ENCODE results near the gene ACR.
"Not testable (repeated sequence)": the region's sequence is repeated elsewhere in the genome, so short reads cannot be mapped to it uniquely, and the experiment has no call there.

ACR gene

DNA sequence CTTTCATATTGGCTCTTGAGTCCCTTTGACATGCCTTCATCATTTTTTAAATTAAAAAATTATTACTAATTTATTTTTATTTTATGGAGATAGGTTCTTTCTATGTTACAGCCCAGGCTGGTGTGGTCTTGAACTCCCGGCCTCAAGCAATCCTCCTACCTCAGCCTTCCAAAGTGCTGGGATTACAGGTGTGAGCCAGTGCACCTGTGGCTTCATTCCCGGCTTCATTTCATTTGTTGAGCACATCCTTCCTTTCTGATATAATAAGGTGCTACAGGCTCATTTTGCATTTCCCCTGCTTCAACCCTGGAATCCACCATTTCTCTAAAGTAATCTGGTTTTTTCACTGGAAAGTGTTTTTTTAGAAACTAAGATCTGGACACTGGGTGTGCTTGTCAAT is 23.8 kb downstream of the ACR start:
- in situ Hi-C loops (cut with MboI; ENCODE audit: low sequenced_read_pairs), result not testable (repeated sequence)

DNA sequence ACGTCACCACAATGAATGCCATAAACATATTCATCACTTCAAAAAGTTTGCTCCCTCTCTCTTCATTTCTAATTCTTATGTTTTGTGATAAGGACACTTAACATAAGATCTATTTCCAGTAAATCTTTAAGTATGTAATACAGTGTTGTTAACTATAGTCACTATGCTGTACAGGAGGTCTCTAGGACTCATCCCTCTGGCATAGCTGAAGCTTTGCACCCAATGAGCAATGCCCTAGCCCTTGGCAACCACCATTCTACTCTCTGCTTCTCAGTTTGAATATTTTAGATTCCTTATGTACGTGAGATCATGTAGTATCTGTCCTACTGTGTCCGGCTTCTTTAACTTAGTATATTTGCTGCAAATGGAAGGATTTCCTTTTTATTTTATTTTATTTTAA is 26.3 kb downstream of the ACR start:
- in situ Hi-C loops (cut with MboI; ENCODE audit: low sequenced_read_pairs), result not testable (repeated sequence)

DNA sequence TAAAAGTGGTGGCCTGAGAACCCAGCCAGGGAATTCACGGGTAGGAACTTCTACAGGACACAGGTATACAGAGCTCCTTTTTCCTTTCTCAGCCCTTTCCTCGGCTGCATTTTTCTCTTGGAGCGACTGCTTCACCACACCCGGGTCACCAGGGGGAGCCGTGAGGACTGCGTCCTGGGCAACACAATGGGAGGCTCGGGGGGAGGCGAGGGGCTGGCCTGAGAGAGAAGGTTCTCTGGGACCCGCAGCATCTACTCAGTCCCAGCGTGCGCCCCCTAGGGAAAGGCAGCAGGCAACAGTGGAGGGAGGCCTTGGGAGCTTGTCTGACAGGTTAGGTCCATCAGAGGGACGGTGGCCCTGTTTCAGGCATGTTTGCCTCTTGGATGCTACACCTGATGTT is 37.1 kb downstream of the ACR start:
- in situ Hi-C loops (cut with MboI; ENCODE audit: low sequenced_read_pairs), result not testable (repeated sequence)

DNA sequence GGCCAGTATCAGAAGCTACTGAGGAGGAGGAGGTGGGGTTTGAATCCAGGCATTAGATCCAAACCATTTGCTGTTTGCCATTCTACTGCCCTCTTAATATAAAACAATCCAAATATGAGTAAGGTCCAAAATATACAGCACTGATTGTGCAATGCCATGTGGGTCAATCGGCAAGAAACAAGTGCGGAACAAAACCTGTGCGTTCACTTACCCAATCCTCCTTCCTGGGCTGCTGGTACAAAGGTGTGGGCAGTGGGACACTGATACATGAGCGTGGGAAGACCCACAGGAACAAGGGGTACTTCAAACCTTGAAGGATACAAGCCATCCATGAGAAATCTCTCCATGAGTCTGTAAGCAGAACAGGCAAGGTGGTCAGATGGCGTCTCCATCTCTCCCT is 39.6 kb downstream of the ACR start:
- in situ Hi-C loops (cut with MboI; ENCODE audit: low sequenced_read_pairs), result not testable (repeated sequence)

DNA sequence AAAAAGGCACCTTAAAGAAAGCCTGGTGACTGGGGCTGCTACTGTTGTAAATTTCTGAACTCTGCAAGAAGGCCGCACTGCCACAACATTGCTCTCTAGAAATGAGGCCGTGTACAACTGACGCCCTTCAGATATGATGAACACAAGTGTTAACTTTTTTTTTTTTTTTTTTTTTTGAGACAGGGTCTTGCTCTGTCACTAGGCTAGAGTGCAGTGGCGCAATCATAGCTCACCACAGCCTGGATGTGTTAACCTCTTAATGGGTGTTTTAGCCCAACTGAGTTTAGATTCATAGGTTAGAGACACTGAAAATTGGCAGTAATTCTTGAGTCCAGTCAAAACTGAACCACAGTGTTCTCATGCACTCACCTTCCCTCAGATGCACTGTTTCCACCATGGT is 42.2 kb downstream of the ACR start:
- in situ Hi-C loops (cut with MboI; ENCODE audit: low sequenced_read_pairs), result not testable (repeated sequence)

DNA sequence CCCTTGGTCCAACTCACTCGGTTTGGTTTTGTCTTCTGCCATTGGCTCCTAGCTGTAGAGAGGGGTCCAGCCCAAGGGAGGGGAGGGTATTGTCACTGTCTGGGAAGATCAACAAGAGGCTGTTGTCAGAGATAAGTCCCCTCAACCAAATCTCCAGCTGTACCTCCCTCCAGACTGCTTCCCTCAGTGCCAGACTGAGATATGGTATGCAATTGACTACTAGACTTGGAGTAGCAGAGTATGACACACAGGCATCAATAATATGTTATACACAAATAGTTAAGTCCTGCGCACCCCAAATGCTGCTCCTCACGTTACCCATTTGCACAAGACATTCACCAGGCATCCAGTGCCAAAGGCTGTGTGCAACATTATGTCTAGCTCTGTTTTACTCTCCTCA is 44.2 kb downstream of the ACR start:
- in situ Hi-C loops (cut with MboI; ENCODE audit: low sequenced_read_pairs), result not testable (repeated sequence)

DNA sequence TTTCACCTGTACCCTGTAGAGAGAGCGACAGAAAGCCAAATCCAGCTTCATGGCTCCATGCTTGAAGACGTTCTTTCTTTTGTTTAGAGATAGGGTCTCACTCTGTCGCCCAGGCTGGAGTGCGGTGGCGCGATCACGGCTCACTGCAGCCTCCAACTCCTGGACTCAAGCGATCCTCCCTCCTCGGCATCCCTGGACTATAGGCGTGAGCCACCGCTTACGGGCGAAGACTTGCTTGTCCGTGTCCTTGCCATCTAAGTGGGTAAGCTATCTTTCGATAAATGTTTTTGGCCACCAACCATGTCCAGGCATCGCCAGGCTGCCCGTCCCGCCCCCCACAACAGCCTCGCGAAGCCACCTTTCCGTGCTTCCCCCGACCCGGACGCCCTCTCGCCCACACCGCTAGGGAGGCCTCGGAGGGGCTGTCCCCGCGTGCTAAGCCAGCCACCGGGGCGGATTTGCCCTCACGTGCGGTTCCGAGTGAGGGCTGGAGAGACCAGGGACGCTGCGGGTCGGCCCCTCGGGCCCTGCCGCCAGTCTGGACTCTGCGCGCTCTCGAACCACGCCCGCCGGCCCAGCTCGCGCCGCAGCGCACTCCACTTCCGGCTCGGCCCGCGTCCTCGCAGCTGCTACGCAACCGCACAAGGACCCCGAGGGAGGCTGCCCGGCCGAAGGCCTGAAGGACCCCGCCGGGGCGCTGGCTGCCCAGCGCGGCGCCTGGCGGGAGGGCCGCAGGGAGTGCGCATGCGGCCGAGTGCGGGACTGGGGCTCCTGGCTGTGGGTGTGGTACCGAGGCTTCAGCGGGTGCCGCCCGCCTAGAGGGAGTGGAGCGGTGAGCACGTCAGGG is 45.3 kb downstream of the ACR start, which contains the start of gene RABL2B:
TSS of gene RABL2B (minus strand) at position 604 of the 847 bp plus-strand sequence. CDS start 1,342 bp downstream, outside the sequence.
- in situ Hi-C loops (cut with MboI; ENCODE audit: low sequenced_read_pairs), result not testable (repeated sequence)

DNA sequence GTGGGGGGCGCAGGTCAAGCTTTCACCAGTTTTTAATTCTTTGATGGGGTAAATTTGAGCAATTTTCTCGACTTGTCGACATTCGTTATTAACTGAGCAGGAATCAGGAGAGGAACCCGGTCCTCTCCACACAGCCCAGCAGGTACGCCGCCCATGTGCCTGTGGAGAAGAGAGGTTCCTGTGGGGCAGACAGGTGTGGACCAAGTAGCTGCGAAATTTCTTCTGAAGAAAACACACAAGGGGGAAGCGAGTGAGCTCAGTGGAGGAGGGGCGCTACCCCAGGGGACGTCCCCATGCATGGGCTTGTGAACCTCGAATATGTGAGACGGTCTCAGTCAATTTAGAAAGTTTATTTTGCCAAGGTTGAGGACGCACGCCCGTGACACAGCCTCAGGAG is 45.9 kb downstream of the ACR start:
- in situ Hi-C loops (cut with MboI; ENCODE audit: low sequenced_read_pairs), result not testable (repeated sequence)

DNA sequence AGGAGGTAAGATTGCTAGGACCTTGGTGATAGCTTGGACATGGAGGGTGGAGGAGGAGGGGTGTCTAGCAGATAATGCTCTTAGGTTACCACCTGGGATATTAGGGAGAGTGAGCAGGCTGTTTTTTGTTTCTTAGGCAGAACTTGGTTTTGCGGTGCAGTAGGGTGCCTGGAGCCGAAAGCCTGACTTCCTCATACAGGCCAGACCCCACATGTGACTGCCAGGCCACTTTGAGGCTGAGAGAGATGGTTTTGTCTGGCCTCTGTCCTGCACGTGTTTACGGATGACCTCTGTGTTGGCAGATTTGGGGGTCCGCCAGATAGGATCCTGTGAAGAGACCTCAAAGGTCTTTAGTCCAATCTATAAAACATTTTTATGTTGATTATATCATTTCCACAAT is 47.3 kb downstream of the ACR start:
- in situ Hi-C loops (cut with MboI; ENCODE audit: low sequenced_read_pairs), result not testable (repeated sequence)

DNA sequence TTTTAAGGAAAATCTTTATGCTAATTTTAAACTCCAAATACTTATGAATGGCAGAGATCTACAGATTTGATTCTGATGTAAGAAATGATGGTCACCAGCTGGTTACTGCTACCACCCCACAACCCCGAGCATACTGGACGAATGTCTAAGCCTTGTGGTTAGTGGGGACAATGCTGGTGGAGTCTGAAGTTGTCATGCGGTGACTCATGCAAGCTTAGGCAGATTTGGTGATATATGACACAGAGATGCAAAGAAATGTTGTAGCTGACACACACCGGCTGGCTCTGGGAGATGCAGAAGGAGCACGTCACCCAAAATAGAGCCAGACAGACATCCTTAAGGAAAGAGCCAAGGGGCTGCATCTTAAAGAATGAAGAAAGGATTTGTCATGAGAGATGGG is 48.9 kb downstream of the ACR start:
- in situ Hi-C loops (cut with MboI; ENCODE audit: low sequenced_read_pairs), result not testable (repeated sequence)
